Esophagus muscularis mucosa (tissue), 4 donors: ENCODE results near the gene CEP131. TPM values are rescaled to one million over a fixed set of nuclear protein-coding genes. Genes with fewer than 3 reads are reported as not detected.

Experiments used
- DNase-seq: peaks from one replicate; pipeline ENCODE4 v3.0.0-alpha.2; 2017; ENCODE audit errors: extremely low spot score
- H3K27ac ChIP-seq, 4 donors: fragments of 200-600 bp; sonication (generic); replicated peaks in 1 of 4; 1 replicate in 3 of 4; 2 replicates in 1 of 4; pipeline ENCODE4 v1.5.1; 2016 to 2019; ENCODE audit warnings: mild to moderate bottlenecking in 1 of 4
- H3K27me3 ChIP-seq, 4 donors: fragments of 200-600 bp; sonication (generic); one replicate each; pipeline versions ENCODE4 v1.5.1 to v1.6.0; 2016 to 2019
- H3K36me3 ChIP-seq, 4 donors: fragments of 200-600 bp; sonication (generic); one replicate each; pipeline ENCODE4 v1.5.1; 2016 to 2019
- H3K4me1 ChIP-seq, 4 donors: fragments of 200-600 bp; sonication (generic); one replicate each; pipeline ENCODE4 v1.5.1; 2016 to 2019
- H3K4me3 ChIP-seq, 4 donors: fragments of 200-600 bp; sonication (generic); 1 replicate in 2 of 4; 2 replicates in 2 of 4; pipeline ENCODE4 v1.5.1; 2016 to 2019; ENCODE audit warnings: mild to moderate bottlenecking in 4 of 4, moderate library complexity in 1 of 4
- H3K9me3 ChIP-seq, 4 donors: fragments of 200-600 bp; sonication (generic); 1 replicate in 3 of 4; 2 replicates in 1 of 4; pipeline ENCODE4 v1.5.1; 2016 to 2019
- EP300 ChIP-seq: sonication (generic); formaldehyde crosslinking; IDR thresholded peaks from one replicate; pipeline ENCODE4 v1.6.1; 2017; ENCODE audit warnings: antibody characterized with exemption
- POLR2A ChIP-seq: fragments of 450-650 bp; IDR thresholded peaks from one replicate; pipeline ENCODE4 v1.6.1; 2017; ENCODE audit warnings: antibody characterized with exemption, moderate library complexity, mild to moderate bottlenecking, low read depth
- POLR2AphosphoS5 ChIP-seq, 2 donors: sonication (generic); formaldehyde crosslinking; IDR thresholded peaks; one replicate each; pipeline ENCODE4 v1.6.1; 2017; ENCODE audit warnings: antibody characterized with exemption in 2 of 2
- WGBS: methylation state at CpG from one replicate; pipeline ENCODE4 v1.1.5; 2018; 5-methylcytosine and 5-hydroxymethylcytosine counted together
- intact Hi-C: fragments of 100-400 bp; cut with DNase I; formaldehyde crosslinking; loops from one replicate; pipeline ENCODE4 v1.15.1; 2023
- total RNA-seq, 4 donors: library from RNA; depleted of rRNA; stranded (reverse); fragments of >200 nt; gene quantifications; one replicate each; pipeline versions ENCODE4 v1.1.0 to v1.2.1, GENCODE V29; 2016
- TF ChIP-seq, protein P1 (sequence below), 3 experiments: fragments of 200-600 bp in 2 of 3; fragments of 450-650 bp in 1 of 3; sonication (generic) in 2 of 3; IDR thresholded peaks; one replicate each; pipeline ENCODE4 v1.5.1; 2017 to 2019; ENCODE audit warnings: antibody characterized with exemption in 3 of 3, mild to moderate bottlenecking in 2 of 3, moderate library complexity in 1 of 3

The CEP131 gene
- total RNA-seq, 4 donors from 2014 or later = 4.5 to 10.6 (median 8.9) TPM

DNA sequence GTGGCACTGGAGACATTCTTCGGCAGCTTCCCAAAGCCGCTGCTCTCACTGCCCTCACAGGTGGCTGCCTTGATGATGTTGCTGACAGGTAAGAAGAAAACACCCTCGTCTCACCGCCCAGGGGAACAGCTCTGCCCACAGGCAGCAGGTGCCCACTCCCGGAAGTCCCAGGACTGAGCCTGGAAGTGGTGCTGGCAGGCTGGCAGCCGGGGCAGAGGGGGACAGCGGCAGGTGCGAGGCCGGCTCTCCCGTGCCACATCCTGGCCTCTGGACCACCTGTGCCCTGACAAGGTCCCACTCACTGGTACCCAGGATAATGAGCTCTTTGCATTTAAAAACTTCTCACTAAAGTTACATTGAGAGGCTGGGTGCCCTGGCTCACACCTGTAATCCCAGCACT is 20.4 kb downstream of the CEP131 start:
- 96% methylated on average over 4 of the region's 10 CpGs for WGBS

DNA sequence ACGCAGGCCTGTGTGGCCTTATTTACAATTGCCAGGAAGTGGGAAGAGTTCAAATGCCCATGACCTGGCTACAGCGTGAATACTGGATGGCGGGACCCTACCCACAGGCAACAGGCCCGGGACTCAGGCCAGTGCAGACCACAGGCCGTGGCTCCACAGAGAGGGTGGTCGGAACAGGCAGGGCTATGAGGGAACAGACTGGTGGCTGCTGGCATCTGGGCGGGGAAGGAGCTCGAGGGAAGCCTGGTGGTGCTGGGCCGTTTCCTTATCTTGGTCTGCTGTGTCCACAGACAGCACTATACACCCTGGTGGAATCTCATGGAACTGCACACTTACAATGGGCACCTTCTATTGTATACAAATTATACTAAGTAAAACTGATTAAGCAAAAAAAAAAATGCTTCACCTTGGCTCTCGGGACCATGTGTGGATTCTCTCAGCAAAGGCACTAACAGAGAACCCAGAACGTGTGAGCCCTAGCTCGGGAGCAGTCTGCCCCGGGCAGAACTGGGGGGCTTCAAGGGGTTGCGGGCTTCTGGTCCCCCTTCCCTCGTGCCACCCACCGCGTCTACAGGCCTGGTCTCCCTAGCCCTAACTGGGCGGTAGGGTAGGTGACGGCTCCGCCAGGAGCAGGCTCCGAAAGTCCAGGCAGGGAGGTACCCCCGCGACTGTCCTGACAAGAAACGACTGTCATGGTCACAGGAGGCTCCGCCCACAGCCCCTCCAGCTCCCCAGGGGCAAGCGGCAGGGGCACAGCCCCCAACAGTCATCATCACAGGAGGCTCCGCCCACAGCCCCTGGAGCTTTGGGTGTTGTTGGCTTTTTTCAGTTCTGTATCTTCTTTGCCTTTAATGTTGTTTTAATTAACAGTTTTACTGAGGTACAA is 21.8 kb downstream of the CEP131 start:
- TF ChIP-seq, protein P1, sequence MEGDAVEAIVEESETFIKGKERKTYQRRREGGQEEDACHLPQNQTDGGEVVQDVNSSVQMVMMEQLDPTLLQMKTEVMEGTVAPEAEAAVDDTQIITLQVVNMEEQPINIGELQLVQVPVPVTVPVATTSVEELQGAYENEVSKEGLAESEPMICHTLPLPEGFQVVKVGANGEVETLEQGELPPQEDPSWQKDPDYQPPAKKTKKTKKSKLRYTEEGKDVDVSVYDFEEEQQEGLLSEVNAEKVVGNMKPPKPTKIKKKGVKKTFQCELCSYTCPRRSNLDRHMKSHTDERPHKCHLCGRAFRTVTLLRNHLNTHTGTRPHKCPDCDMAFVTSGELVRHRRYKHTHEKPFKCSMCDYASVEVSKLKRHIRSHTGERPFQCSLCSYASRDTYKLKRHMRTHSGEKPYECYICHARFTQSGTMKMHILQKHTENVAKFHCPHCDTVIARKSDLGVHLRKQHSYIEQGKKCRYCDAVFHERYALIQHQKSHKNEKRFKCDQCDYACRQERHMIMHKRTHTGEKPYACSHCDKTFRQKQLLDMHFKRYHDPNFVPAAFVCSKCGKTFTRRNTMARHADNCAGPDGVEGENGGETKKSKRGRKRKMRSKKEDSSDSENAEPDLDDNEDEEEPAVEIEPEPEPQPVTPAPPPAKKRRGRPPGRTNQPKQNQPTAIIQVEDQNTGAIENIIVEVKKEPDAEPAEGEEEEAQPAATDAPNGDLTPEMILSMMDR (IDR thresholded peaks at IDR 0.05) = peak; percentile 52 to 64 (median 55)
- TF ChIP-seq EP300 = no peak
- DNase-seq = no peak
- H3K27ac ChIP-seq = no peak overlapping the region

More for the DNA sequence above, 20.4 kb downstream of the CEP131 start:
- TF ChIP-seq POLR2A = no peak
- TF ChIP-seq, protein P1 (IDR thresholded peaks at IDR 0.05) = no peak
- TF ChIP-seq EP300 = no peak
- TF ChIP-seq POLR2AphosphoS5 (IDR thresholded peaks at IDR 0.05) = no peak
- Histone ChIP-seq H3K9me3 (no peaks in the 10 kb centered on the region), H3K36me3 (peaks cover 0 to 71% (median 45%) of the 10 kb centered on the region in 4 donors), H3K4me1 (peaks cover 0 to 15% (median 7%) of the 10 kb centered on the region in 4 donors), H3K27ac (no peak overlapping the region), H3K27me3 (no peaks in the 10 kb centered on the region), H3K4me3 (no peak overlapping the region)
- no peak for DNase-seq
- intact Hi-C loops = no loop called here

GRCh38 chr17:81200201-81200600 is 22.6 kb downstream of the CEP131 start:
- H3K9me3 ChIP-seq = no peaks in the 10 kb centered on the region
- no peak overlapping the region for H3K27ac ChIP-seq
- H3K4me3 ChIP-seq = no peak overlapping the region
- intact Hi-C loops = no loop called here
- TF ChIP-seq POLR2A = no peak
- no peak for TF ChIP-seq POLR2AphosphoS5 (IDR thresholded peaks at IDR 0.05)
- TF ChIP-seq, protein P1 (IDR thresholded peaks at IDR 0.05) = no peak
- no peak for TF ChIP-seq EP300
- no peaks in the 10 kb centered on the region for H3K27me3 ChIP-seq
- WGBS = 87% methylated on average over 3 of the region's 18 CpGs
- H3K36me3 ChIP-seq = peaks cover 0 to 66% (median 42%) of the 10 kb centered on the region in 4 donors
- peaks cover 9 to 15% (median 12%) of the 10 kb centered on the region in 4 donors for H3K4me1 ChIP-seq
- no peak for DNase-seq

More for the DNA sequence above, 21.8 kb downstream of the CEP131 start:
- intact Hi-C loops = no loop called here
- Histone ChIP-seq H3K9me3 (no peaks in the 10 kb centered on the region), H3K4me3 (no peak overlapping the region), H3K4me1 (peaks cover 9 to 15% (median 9%) of the 10 kb centered on the region in 4 donors), H3K36me3 (peaks cover 0 to 69% (median 42%) of the 10 kb centered on the region in 4 donors), H3K27me3 (no peaks in the 10 kb centered on the region)
- 63% methylated on average over 20 of the region's 27 CpGs for WGBS

- DNase-seq = no peak
- no peak overlapping the region for H3K4me3 ChIP-seq
- no peaks in the 10 kb centered on the region for H3K27me3 ChIP-seq
- no peak overlapping the region for H3K27ac ChIP-seq
- 89% methylated on average over 3 of the region's 18 CpGs for WGBS
- intact Hi-C loops = loop anchor here (5.0 kb wide), 1 partner anchor 57 kb away; no protein-coding TSS in a partner anchor
- H3K9me3 ChIP-seq = no peaks in the 10 kb centered on the region
- peaks cover 0 to 64% (median 40%) of the 10 kb centered on the region in 4 donors for H3K36me3 ChIP-seq
- peaks cover 9 to 19% (median 12%) of the 10 kb centered on the region in 4 donors for H3K4me1 ChIP-seq
- no peak for TF ChIP-seq POLR2AphosphoS5 (IDR thresholded peaks at IDR 0.05)
Observed at GRCh38 chr17:81199482-81199830, 23.3 kb downstream of the CEP131 start.

DNA sequence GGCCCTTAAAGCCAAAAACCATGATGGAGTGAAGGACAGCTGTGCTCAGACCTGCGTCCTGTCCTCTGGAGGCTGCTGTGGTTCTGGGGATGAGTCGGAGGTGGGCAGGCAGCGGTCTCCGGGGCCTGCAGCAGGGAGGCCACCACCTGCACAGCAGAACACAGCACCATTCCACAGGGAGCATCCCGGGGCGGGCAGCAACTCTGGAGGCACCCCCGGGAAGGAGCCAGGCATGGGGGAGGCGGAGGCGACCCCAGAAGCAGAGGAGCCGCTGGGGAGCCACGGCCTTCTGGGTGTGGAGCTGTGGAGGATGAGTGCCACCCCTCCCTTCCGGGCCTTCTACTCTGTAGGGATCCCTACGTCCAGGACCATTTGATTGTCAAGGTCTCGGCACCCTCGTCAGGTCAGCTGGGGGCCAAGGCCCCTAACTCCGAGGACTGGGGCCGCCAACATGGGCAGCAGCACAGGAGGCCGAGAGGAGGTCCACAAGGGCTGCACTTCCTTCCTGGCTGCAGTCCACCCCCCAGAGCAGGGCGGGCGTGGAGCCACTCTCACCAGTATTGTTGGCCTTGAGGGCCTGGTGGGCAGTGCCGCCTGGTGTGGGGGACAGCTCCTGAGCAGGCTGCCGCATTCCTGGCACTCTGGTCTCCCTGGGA is 23.8 kb downstream of the CEP131 start:
- TF ChIP-seq EP300 = no peak
- TF ChIP-seq POLR2AphosphoS5 (IDR thresholded peaks at IDR 0.05) = no peak
- TF ChIP-seq POLR2A = no peak
- TF ChIP-seq, protein P1 (IDR thresholded peaks at IDR 0.05) = no peak
- no peaks in the 10 kb centered on the region for H3K9me3 ChIP-seq
- DNase-seq = no peak
- 97% methylated on average over 16 of the region's 22 CpGs for WGBS
- H3K27me3 ChIP-seq = no peaks in the 10 kb centered on the region
- H3K4me3 ChIP-seq = no peak overlapping the region
- peaks cover 0 to 60% (median 39%) of the 10 kb centered on the region in 4 donors for H3K36me3 ChIP-seq
- intact Hi-C loops = loop anchor here (5.0 kb wide), 1 partner anchor 57 kb away; no protein-coding TSS in a partner anchor
- H3K27ac ChIP-seq = no peak overlapping the region
- peaks cover 9 to 19% (median 12%) of the 10 kb centered on the region in 4 donors for H3K4me1 ChIP-seq
